GM21515 (cell line): ENCODE data around the gene KRTAP2-3.
"Not testable (repeated sequence)": the region's sequence is repeated elsewhere in the genome, so short reads cannot be mapped to it uniquely, and the experiment has no call there.

Source experiments
- ATAC-seq: cut with Tn5 transposase; IDR thresholded peaks from one replicate; pipeline ENCODE4 v1.9.1; 2021; ENCODE audit not compliant: unreplicated experiment

Gene KRTAP2-3

DNA sequence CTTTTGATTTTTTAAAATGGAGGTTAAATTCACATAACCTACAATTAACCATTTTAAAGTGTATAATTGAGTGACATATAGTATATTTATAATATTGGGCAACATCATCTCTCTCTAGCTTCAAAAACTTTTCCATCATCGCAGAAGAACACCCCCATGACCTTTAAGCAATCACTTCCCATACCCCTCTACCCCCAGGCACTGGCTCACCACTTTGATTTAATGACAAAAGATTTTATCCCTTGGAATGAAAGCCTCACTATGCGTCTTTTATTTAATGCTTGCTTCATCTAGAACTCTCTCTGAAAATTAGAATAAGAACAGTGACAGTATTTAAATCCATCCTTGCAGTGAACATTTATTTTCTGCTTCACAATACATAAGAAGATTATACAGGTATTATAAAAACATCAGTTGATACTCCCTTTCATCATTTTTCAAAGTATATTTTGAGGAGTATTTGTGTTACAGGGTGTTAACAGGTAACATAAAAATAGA, 22.0 kb downstream of the KRTAP2-3 start:
- ATAC-seq, result no peak

DNA sequence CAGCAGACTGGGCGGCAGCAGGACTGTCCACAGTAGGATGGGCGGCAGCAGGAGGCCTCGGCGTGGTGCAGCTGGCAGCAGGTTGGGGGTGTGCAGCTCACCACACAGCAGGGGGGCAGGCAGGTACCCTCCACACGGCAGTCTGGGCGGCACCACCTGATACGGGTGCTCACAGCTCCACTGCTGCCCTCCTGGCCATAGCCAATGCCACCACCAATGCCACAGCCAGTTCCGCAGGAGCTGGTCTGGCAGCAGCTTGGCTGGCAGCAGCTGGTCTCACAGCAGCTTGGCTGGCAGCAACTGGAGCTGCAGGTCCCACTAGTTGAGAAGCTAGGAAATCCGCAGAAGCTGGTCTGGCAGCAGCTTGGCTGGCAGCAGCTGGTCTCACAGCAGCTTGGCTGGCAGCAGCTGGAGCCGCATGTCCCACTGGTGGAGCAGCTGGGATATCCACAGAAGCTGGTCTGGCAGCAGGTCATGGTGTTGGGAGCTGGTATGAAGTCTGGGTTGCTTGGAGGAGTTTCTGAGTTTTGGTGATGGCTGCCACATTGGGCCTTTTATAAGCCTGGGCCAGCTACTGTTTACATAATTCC, 25.5 kb downstream of the KRTAP2-3 start, which contains the start of gene KRTAP1-3:
KRTAP1-3 (minus strand) TSS at position 529 of the 590 bp plus-strand sequence; CDS start at position 476, 53 bp downstream.
- not testable (repeated sequence) for ATAC-seq

DNA sequence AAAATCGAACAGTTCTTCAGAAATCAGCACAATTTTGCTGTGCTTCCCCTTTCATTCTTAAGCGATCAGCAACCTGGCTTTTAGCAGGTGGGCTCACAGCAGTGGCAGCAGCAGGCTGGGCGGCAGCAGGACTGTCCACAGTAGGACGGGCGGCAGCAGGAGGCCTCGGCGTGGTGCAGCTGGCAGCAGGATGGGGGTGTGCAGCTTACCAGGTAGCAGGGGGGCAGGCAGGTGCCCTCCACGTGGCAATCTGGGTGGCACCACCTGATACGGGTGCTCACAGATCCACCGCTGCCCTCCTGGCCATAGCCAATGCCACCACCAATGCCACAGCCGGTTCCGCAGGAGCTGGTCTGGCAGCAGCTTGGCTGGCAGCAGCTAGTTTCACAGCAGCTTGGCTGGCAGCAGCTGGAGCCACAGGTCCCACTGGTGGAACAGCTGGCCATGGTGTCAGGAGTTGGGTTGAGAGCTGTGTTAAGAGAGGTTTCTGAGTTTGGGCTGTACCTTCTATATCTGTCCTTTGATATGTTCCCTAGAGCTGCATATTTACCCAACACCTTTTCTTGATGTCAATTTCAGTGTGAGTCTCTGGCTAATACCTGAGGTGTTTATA, 30.2 kb downstream of the KRTAP2-3 start, which contains the start of gene KRTAP1-4:
KRTAP1-4 (minus strand) TSS at position 563 of the 613 bp plus-strand sequence; CDS start at position 446, 117 bp downstream.
- no peak for ATAC-seq

DNA sequence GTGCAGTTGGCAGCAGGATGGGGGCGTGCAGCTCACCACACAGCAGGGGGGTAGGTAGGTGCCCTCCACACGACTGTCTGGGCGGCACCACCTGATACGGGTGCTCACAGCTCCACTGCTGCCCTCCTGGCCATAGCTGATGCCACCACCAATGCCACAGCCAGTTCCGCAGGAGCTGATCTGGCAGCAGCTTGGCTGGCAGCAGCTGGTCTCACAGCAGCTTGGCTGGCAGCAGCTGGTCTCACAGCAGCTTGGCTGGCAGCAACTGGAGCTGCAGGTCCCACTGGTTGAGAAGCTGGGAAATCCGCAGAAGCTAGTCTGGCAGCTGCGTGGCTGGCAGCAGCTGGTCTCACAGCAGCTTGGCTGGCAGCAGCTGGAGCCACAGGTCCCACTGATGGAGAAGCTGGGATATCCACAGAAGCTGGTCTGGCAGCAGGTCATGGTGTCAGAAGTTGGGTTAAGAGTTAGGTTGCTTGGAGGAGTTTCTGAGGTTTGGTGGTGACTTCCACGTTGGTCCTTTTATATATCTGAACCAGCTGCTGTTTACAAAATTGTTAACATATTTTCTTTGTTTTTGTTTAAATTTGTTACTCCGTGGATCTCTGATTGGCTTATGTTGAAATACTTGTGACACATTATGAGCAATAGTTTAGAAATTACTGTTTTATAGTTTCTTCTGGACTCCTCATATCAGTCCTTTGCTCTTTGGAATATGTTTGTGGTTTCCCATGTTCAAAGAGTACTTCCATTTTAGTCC, 33.0 kb downstream of the KRTAP2-3 start, which contains the start of gene KRTAP1-5:
KRTAP1-5 (minus strand) TSS at position 494 of the 757 bp plus-strand sequence; CDS start at position 441, 53 bp downstream.
- ATAC-seq, result no peak

DNA sequence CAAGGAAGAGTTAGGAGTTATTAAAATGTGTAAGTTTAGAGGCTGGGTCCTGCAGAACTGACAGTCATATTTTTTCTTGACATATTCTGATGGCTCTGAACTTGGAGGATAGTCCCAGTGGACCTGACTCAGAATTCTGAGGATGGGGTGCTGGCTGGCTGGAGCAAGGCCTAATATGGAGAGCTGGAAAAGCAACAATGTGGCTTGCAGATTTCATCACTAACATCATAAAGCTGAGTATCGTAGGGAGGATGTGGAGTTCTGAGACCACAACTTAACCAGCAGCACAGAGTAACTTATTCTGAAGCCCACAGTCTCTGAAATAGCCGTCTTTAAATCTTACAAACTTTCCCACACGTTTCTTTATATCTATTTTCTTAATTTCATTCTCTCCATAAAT, 35.2 kb downstream of the KRTAP2-3 start:
- no peak for ATAC-seq

DNA sequence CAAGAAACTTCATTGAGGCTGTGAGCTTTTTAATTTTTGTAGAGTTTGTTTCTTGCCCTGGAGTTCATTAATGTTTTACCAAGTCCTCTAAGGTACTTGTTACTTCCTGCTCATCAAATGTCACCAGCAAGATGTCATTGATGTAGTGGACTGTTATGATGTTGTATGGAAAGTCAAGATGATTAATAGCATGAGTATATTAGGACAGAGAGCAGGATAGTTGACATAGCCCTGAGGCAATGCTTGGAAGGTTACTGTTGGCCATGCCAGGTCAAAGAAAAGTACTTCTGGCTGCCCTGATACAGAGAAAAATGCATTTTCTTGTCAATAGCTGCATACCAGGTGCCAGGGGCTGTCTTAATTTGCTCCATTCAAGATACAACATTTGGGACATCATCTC, 39.6 kb downstream of the KRTAP2-3 start:
- ATAC-seq, result no peak

DNA sequence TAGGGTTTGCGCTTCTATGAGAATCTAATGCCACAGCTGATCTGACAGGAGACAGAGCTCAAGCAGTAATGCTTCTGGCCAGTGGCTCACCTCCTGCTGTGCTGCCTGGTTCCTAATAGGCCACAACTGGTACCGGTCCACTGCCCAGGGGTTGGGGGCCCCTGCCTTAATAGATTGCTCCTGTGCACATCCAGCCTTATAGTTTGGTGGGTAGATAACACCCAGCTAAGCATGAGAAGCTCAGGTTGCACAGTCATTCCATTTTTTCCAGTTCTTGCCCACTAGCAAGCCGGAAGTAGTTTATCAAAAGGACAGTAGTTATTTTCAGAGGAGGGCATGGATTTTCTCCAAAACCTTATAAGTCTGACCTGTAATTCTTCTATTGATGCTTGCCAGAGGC, 40.5 kb downstream of the KRTAP2-3 start:
- no peak for ATAC-seq

DNA sequence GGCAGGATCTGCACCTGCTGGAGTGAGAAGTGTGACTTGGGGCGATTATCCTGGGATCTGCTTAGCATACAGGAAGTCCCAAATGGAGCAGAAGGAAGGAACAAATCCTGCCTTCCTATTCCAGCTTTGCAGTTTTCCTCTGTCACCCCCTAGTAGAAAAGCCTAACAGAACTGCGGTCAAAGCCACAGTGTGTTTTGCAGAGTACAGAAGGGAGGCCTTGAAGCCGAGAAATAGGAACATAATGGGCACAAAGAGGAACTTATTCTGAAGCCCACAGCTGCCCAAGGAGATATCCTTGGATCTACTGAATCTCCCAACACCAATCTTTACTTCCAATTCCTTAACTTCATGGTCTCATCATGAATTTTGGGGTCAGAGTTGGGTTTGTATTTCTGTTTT, 41.4 kb downstream of the KRTAP2-3 start:
- ATAC-seq, result no peak

DNA sequence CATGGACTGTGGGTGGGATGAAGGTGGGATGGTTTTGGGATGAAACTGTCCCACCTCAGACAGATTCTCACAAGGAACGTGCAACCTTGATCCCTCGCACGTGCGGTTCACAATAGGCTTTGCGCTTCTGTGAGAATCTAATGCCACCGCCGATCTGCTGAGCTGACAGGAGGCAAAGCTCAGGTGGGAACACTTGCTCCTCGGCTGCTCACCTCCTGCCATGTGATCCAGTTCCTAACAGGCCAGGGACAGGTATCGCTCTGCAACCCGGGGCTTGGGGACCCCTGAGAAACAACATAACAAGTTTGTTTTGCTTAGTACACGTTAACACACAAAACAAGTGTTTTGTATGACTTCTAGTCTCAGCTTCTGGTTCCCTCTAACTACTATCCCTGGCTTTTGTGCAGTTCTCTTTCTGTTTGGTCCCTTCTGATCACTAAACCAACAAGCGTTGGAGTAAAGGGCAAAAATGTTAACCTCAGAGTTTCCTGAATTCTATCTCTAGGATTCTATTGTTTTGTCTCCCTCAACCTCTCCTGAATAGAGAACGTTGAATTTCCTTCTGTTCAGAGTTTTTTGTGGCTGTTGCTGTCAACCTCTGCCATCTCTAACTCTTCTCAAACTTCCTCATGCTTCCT, 43.2 kb downstream of the KRTAP2-3 start:
- ATAC-seq, result no peak

DNA sequence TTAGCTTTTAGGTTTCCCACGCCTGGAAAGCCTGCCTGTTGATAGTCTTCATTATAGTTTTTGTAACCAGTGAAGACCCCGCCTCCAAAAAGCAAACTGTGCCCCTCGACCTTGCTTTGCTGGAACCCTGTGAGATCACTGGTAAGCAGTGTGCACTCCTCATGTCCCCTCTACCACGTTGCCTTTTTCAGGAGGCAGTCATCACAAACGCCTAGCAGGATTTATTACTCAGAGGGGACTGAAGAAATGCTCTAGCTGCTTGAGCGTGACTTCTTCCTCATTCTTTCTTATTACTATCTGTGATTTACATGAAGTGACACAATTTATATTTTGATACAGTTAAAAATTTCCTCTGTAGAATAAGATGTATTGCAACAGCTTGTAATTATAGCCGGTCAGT, 44.5 kb downstream of the KRTAP2-3 start:
- no peak for ATAC-seq

DNA sequence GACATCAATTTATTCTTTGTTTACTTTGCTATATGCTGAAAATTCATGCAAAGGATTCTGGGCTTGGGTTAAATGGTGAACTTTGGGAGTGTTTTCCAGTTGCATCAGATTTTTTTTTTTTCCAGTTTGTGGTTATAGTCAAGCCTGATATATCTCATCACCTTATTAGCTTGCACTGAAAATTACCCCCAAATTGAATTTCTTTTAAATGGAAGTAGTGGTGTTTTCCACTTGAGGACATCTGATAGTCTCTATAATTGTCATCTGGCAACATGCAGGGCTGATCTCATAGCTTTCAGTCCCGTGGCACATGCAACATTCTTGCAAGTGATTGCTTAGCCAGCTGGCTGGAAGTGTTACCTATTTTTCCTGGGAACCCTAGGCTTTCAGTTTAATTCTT, 46.3 kb downstream of the KRTAP2-3 start:
- ATAC-seq, result no peak

DNA sequence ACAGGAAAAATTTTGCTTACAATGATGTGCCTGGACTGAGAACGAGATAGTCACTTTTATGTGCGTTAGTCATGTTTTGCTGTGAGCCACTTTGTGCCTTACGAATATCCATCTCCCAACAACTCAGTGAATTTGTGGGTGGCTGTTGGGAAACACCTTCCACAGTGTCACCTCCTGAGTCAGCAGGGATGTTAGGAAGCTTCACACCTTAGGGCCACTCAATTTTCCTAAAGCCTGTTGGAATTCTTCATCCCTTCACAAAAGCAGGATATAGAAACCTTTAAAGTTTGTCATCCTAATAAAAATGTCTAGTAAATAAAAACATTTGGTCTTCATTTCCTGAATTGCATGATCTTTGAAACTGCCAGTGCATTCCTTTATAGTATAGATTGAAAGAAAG, 46.7 kb downstream of the KRTAP2-3 start:
- ATAC-seq, result no peak

DNA sequence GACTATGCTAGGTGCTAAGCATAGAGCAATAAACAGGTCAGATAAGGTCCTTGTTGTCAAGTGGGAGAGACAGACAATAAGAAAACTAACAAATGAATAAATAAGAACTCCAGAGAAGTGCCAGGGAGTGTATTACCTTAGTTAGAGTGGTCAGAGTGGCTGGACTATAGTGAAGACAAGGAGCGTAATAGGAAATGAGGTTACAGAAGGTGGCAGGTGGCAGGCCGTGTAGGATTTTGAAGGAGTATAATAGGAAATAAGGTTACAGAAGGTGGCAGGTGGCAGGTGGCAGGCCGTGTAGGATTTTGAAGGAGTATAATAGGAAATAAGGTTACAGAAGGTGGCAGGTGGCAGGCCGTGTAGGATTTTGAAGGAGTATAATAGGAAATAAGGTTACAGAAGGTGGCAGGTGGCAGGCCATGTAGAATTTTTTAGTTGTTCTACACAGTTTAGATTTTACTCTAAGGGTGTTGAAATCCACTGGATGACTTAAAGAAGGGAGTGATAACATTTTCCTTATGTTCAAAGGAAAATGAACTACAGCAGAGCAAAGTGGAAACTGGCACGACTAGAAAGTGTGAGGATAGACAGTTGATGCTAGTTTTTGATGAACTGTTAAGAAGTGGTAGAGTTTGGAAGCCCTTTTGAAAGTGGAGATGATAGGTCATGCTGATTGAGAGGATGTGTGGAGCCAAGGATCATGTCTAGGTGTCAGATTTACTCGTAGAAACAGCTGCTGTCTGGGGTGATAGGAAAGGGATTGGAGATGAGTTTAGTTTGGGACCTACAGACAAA, 47.4 kb downstream of the KRTAP2-3 start:
- ATAC-seq, result no peak

DNA sequence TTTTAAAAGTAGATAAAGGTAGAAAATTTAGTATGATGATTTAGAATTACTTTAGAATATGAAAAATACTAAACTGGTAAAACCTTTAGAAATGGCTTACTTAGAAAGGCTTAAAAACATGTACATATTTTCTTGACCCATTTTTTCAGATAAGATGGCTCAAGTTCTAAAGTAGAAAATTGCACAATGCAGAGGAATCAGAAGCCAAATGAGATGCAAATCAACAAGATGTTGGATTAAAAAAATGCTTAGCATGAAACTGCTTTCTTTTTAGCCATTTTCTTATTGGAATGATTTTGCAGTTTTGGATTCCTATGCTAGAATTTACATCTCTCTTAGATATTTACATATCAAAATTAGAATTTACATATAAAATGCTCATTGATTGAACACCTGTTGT, 49.5 kb downstream of the KRTAP2-3 start:
- no peak for ATAC-seq

DNA sequence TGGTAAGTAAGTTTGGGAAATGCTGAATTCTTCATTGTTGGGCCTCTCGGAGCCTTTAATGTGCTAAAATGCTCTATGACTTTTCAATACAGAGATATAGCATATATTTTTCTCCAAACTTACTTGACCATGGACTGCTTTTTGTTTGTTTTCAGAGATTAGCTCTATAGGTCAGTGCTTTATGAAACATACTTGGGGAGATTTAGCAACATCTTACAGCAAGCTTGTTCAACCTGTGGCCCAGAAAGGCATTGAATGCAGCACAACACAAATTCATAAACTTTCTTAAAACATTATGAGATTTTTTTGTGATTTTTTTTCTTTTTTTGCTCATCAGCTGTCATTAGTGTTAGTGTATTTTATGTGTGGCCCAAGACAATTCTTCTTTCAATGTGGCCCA, 50.0 kb downstream of the KRTAP2-3 start:
- ATAC-seq, result no peak

DNA sequence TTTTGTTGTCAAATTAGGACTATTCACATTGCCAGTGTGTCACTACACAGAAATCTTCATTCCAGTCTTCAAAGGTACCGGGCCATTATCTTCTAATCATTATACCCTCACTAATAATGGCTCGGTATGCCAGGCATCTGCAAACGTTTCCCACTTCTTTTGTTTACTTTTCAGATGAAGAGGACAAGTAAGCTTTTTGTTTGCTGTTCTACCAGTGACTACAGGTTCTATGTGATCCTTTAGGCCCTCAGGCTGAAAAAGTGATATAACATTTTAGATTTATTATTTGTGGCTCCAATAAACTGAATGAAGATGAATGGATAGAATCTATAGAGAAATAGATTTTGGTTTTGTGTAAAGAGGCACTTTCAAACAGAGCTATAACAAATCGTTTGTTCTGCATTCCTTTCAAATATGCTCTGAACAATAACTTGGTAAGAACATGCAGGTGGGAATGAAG, 50.6 kb downstream of the KRTAP2-3 start:
- no peak for ATAC-seq
